ENCODE measurements around the gene BCR. TPM values are rescaled to one million over a fixed set of nuclear protein-coding genes. Genes with fewer than 3 reads are reported as not detected.

BCR gene
- total and polyA plus RNA-seq, 2 donors (not counting 1 experiment from before 2014, with no cell fraction given) = 30.2 to 46.4 TPM

DNA sequence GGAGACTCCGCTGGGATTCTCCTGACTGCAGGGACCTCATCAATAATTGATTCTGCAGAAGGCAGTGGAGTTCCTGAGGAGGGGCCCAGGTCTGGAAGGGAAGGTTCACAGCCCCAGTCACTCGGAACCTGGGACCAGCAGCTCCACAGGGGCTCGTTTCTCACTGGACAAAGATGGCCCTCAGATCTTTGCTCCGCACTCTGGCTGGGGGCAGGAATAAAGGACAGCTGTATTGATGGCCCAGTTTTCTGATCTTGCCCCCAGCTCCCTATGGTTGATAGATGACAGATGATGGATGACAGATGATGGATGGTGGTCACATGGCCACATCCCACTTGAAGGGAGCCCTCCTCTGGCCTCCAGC is 11.3 kb upstream of the BCR start:
- Mint-ChIP-seq H3K9me3 (ENCODE audit: insufficient read depth) (no peaks in the 10 kb centered on the region), H3K27ac (no peak overlapping the region), H3K4me3 (no peak overlapping the region), H3K27me3 (no peaks in the 10 kb centered on the region), H3K4me1 (peaks cover 1% of the 10 kb centered on the region)
- intact Hi-C loops (cut with micrococcal nuclease) = no loop called here
- no peak for ATAC-seq (ENCODE audit: low read depth)
- no peak overlapping the region for H3K9ac ChIP-seq (ENCODE audit: low read length)
- H3K9me3 ChIP-seq (ENCODE audit: control extremely low read depth in 1 of 3, control insufficient read depth in 2 of 3, insufficient read depth in 1 of 3, low read length in 2 of 3) = peaks cover 0 to 4% (median 0%) of the 10 kb centered on the region in 3 donors
- H2AFZ ChIP-seq (ENCODE audit: insufficient read depth, low read depth, low read length, poor library complexity, severe bottlenecking) = no peak overlapping the region
- H3K4me3 ChIP-seq (ENCODE audit: control extremely low read depth in 1 of 5, extremely low read depth in 1 of 5, insufficient read depth in 1 of 5, low read depth in 2 of 5, low read length in 4 of 5) = no peak overlapping the region
- TF ChIP-seq, protein P1, sequence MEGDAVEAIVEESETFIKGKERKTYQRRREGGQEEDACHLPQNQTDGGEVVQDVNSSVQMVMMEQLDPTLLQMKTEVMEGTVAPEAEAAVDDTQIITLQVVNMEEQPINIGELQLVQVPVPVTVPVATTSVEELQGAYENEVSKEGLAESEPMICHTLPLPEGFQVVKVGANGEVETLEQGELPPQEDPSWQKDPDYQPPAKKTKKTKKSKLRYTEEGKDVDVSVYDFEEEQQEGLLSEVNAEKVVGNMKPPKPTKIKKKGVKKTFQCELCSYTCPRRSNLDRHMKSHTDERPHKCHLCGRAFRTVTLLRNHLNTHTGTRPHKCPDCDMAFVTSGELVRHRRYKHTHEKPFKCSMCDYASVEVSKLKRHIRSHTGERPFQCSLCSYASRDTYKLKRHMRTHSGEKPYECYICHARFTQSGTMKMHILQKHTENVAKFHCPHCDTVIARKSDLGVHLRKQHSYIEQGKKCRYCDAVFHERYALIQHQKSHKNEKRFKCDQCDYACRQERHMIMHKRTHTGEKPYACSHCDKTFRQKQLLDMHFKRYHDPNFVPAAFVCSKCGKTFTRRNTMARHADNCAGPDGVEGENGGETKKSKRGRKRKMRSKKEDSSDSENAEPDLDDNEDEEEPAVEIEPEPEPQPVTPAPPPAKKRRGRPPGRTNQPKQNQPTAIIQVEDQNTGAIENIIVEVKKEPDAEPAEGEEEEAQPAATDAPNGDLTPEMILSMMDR (IDR thresholded peaks at IDR 0.05) = no peak
- TF ChIP-seq EZH2 (IDR thresholded peaks at IDR 0.05; ENCODE audit: borderline replicate concordance, insufficient read depth, low read depth, low read length, poor library complexity, severe bottlenecking) = no peak
- peaks cover 0 to 2% (median 0%) of the 10 kb centered on the region in 4 experiments for H3K27me3 ChIP-seq (replicated peaks in 1 of 4; ENCODE audit: control extremely low read depth in 1 of 4, control insufficient read depth in 3 of 4, insufficient read depth in 4 of 4, low read length in 3 of 4)
- no peaks in the 10 kb centered on the region for H3K79me2 ChIP-seq (ENCODE audit: control insufficient read depth, insufficient read depth, low read length)
- H3K4me1 ChIP-seq (ENCODE audit: control insufficient read depth in 2 of 2, insufficient read depth in 2 of 2, low read length in 2 of 2) = no peaks in the 10 kb centered on the region
- no peak for DNase-seq
- WGBS (ENCODE audit: insufficient coverage) = 96% methylated on average over 4 of the region's 4 CpGs
- H3K27ac ChIP-seq (ENCODE audit: low read length in 2 of 2) = no peak overlapping the region
- no peaks in the 10 kb centered on the region for H3K36me3 ChIP-seq (replicated peaks in 1 of 2; ENCODE audit: control extremely low read depth in 1 of 2, control insufficient read depth in 1 of 2, extremely low read depth in 1 of 2, insufficient read depth in 2 of 2, low read length in 1 of 2)
- H3K4me2 ChIP-seq (replicated peaks; ENCODE audit: low read depth, low read length, poor library complexity, severe bottlenecking) = no peak overlapping the region
- H4K20me1 ChIP-seq (ENCODE audit: control insufficient read depth, insufficient read depth, low read length, poor library complexity, severe bottlenecking) = no peaks in the 10 kb centered on the region
- POLR2A ChIA-PET = no interaction called here
- CTCF ChIA-PET = interaction anchor here (3.1 to 16.5 kb wide), 3 partner anchors 113 to 211 kb away, joined by 8 to 494 read pairs (median 101); no protein-coding TSS in a partner anchor

DNA sequence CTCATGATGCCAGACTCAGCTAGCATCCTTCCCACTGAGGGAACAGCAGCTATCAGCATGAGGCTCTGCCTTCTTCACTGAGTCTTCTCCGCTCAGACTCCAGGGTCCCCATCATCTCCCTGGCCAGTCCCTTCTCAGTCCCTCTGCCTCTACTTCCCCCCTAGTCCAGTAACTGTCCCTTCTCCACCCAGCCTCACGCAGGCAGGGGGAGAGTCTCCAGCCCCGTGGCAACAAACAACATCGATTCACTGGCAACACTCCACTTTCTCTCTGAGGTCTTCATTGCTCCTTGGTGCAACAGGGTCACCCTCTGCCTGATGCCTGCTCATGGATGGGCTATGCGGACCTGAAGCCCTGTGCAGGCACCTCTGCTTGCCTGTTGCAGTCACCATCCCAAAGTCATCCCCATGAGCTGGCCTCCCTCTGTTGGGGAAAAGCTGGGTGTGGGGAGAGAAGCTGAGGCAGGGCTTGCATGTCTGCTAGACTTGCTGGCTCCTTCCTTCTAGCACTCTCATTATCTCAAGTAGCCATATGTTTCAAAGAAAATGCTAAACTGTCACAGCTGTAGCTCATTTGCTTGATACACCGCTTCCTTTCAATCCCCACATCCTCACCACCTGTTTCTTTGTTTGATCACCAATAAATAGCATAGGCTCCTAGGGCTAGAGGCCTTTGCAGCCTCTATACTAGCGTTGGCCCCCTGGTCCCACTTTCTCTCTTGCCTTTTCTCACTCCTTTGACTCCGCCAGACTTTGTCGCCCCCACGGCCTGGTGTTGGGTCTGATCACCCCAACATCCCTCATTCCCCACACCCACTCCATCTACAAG is 4.3 kb upstream of the BCR start:
- H3K4me1 ChIP-seq (ENCODE audit: control insufficient read depth in 2 of 2, insufficient read depth in 2 of 2, low read length in 2 of 2) = peaks cover 17 to 33% of the 10 kb centered on the region in 2 donors
- intact Hi-C loops (cut with micrococcal nuclease) = loop anchor here (5.0 kb wide), 1 partner anchor 211 kb away; no protein-coding TSS in a partner anchor
- H3K27ac ChIP-seq (ENCODE audit: low read length in 2 of 2) = no peak overlapping the region
- H3K9ac ChIP-seq (ENCODE audit: low read length) = no peak overlapping the region
- H3K27me3 ChIP-seq (replicated peaks in 1 of 4; ENCODE audit: control extremely low read depth in 1 of 4, control insufficient read depth in 3 of 4, insufficient read depth in 4 of 4, low read length in 3 of 4) = no peaks in the 10 kb centered on the region
- POLR2A ChIA-PET = interaction anchor here (0.6 kb wide), 1 partner anchor 37 kb away, joined by 4 read pairs; no protein-coding TSS in a partner anchor
- TF ChIP-seq EZH2 (IDR thresholded peaks at IDR 0.05; ENCODE audit: borderline replicate concordance, insufficient read depth, low read depth, low read length, poor library complexity, severe bottlenecking) = no peak
- TF ChIP-seq, protein P1 (IDR thresholded peaks at IDR 0.05) = no peak
- no peaks in the 10 kb centered on the region for H3K36me3 ChIP-seq (replicated peaks in 1 of 2; ENCODE audit: control extremely low read depth in 1 of 2, control insufficient read depth in 1 of 2, extremely low read depth in 1 of 2, insufficient read depth in 2 of 2, low read length in 1 of 2)
- ATAC-seq (ENCODE audit: low read depth) = no peak
- CTCF ChIA-PET = interaction anchor here (1.4 to 16.5 kb wide), 13 partner anchors 32 to 218 kb away, joined by 3 to 494 read pairs (median 15); no protein-coding TSS in a partner anchor
- no peaks in the 10 kb centered on the region for H4K20me1 ChIP-seq (ENCODE audit: control insufficient read depth, insufficient read depth, low read length, poor library complexity, severe bottlenecking)
- peaks cover 3% of the 10 kb centered on the region for H3K79me2 ChIP-seq (ENCODE audit: control insufficient read depth, insufficient read depth, low read length)
- WGBS (ENCODE audit: insufficient coverage) = 87% methylated on average over 10 of the region's 10 CpGs
- no peaks in the 10 kb centered on the region for H3K27me3 Mint-ChIP-seq
- H3K9me3 Mint-ChIP-seq (ENCODE audit: insufficient read depth) = no peaks in the 10 kb centered on the region
- no peak overlapping the region for H2AFZ ChIP-seq (ENCODE audit: insufficient read depth, low read depth, low read length, poor library complexity, severe bottlenecking)
- H3K9me3 ChIP-seq (ENCODE audit: control extremely low read depth in 1 of 3, control insufficient read depth in 2 of 3, insufficient read depth in 1 of 3, low read length in 2 of 3) = peaks cover 0 to 18% (median 10%) of the 10 kb centered on the region in 3 donors
- DNase-seq = no peak
- peaks cover 28% of the 10 kb centered on the region for H3K4me1 Mint-ChIP-seq
- no peak overlapping the region for H3K4me3 ChIP-seq (ENCODE audit: control extremely low read depth in 1 of 5, extremely low read depth in 1 of 5, insufficient read depth in 1 of 5, low read depth in 2 of 5, low read length in 4 of 5)
- no peak overlapping the region for H3K4me3 Mint-ChIP-seq
- H3K27ac Mint-ChIP-seq = peak overlapping the region; percentile 48
- H3K4me2 ChIP-seq (replicated peaks; ENCODE audit: low read depth, low read length, poor library complexity, severe bottlenecking) = no peak overlapping the region

All from B cell (primary cell).